ENCODE data around the gene RAD1.

Gene RAD1

DNA sequence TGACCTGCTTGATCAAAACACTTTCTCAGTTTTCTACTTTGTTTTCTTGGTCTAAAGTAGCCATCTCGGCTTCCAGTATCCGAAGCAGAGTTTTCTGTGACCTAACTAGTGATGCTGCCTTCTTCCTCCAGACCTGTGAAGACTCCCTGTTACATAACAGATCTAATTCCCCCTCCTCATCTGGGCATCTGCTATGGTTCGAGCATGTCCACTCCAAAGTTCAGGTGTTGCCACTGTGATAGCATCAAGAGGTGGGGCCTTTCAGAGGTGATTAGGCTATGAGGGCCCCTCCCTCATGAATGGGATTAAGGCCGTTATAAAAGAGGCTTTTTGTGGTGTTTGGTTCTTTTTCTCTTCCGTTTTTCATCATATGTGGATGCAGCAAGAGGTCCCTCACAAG, 56.1 kb downstream of the RAD1 start:
- no peak for DNase-seq

- no peak for DNase-seq
Observed at GRCh38 chr5:34858790-34859189, 56.5 kb downstream of the RAD1 start.

GRCh38 chr5:34857894-34858293, 57.4 kb downstream of the RAD1 start:
- no peak for DNase-seq

DNA sequence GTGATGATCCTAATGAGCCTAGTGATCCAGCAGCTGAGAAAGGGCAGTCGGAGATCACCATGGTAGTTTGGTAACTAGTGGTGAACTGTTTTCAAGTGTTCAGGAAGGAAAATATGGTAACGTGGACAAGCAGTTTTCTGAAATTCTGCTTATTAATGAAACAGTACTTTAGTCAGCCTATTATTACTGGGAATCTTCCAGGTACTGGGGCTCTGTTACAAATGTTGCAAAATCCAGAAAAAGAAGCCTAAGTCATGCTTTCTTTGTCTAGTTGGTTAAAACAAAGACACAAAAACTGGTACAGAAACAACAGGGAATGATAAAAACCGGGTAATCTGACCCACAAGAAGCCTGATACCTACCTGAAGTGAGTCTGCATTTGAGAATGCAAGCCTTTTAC, 58.1 kb downstream of the RAD1 start:
- no peak for DNase-seq
